ENCODE measurements around the gene ZSCAN26. TPM values are rescaled to one million over a fixed set of nuclear protein-coding genes. Genes with fewer than 3 reads are reported as not detected.
"Not testable (repeated sequence)": the region's sequence is repeated elsewhere in the genome, so short reads cannot be mapped to it uniquely, and the experiment has no call there.

The ZSCAN26 gene
- total RNA-seq, 2 donors from 2014 or later: 8.2 to 22.8 TPM

DNA sequence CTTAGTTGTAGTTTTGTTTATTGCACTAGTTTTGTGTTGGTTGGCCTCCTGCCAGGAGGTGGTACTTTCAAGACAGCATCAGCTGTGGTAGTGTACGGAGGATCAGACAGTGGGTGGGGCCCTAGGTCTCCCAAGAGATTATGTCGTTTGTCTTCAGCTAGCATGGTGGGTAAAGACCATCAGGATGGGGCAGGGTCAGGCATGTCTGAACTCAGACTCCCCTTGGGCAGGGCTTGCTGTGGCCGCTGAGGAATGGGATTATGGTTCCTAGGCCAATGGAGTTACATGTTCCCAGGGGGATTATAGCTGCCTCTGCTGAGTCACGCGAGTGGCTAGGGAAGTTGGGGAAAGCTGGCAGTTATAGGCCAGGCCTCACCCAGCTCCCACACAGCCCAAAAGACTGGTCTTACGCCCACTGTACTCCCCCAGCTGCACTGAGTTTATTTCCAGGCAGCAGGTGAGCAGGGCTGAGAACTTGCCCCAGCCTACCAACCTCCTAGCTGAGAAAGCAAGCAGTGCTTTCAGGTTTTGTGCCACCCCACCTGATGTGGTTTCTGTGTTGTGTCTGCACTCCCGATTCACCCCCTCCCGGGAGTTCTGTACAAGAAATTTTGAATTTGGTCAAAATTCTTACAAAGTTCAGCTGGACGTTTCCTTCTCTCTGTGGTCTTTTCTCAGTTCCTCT, 44.3 kb downstream of the ZSCAN26 start:
- no peak overlapping the region for H3K27ac ChIP-seq
- no peaks in the 10 kb centered on the region for H3K4me1 ChIP-seq
- H3K9me3 ChIP-seq: peaks cover 0 to 9% (median 0%) of the 10 kb centered on the region in 3 donors
- 83 to 91% methylated on average over 9 of the region's 9 CpGs for WGBS, 2 donors
- no peak for ATAC-seq
- no peak for DNase-seq
- no peaks in the 10 kb centered on the region for H3K36me3 ChIP-seq (replicated peaks in 1 of 2; ENCODE audit: insufficient read depth in 1 of 2, low read depth in 2 of 2)
- no peak overlapping the region for H3K4me3 ChIP-seq
- intact Hi-C loops (cut with DNase I): no loop called here
- no peak for TF ChIP-seq POLR2A (IDR thresholded peaks at IDR 0.05)
- TF ChIP-seq, protein P1, sequence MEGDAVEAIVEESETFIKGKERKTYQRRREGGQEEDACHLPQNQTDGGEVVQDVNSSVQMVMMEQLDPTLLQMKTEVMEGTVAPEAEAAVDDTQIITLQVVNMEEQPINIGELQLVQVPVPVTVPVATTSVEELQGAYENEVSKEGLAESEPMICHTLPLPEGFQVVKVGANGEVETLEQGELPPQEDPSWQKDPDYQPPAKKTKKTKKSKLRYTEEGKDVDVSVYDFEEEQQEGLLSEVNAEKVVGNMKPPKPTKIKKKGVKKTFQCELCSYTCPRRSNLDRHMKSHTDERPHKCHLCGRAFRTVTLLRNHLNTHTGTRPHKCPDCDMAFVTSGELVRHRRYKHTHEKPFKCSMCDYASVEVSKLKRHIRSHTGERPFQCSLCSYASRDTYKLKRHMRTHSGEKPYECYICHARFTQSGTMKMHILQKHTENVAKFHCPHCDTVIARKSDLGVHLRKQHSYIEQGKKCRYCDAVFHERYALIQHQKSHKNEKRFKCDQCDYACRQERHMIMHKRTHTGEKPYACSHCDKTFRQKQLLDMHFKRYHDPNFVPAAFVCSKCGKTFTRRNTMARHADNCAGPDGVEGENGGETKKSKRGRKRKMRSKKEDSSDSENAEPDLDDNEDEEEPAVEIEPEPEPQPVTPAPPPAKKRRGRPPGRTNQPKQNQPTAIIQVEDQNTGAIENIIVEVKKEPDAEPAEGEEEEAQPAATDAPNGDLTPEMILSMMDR (IDR thresholded peaks at IDR 0.05): no peak
- no peaks in the 10 kb centered on the region for H3K27me3 ChIP-seq

DNA sequence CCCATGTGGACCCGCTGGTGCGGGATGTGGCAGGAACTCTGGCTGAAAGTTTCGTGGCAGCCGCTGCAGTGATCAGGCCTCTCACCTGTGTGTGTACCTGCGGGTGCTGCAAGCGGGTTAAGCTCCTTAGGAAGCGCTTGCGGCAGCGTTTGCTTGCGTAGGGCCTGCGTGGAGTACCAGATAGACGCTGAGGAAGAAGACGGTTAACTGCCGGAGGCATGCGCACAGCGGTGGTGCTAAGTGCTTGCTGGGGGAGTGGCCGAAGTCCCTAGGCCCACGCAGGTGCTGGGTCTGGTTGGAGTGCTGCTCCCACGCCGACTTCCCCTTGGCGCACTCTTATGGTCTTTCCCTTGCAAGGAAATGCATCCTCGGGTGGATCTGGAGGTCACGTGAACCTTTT, 46.0 kb downstream of the ZSCAN26 start:
- Histone ChIP-seq H3K4me1 (no peaks in the 10 kb centered on the region), H3K9me3 (peaks cover 0 to 3% (median 0%) of the 10 kb centered on the region in 3 donors), H3K27me3 (no peaks in the 10 kb centered on the region), H3K36me3 (replicated peaks in 1 of 2; ENCODE audit: insufficient read depth in 1 of 2, low read depth in 2 of 2) (no peaks in the 10 kb centered on the region), H3K4me3 (no peak overlapping the region), H3K27ac (no peak overlapping the region)
- intact Hi-C loops (cut with DNase I): no loop called here
- WGBS, 2 donors: 87 to 91% methylated on average over 23 of the region's 23 CpGs
- ATAC-seq (no peak), DNase-seq (no peak)
- TF ChIP-seq POLR2A (IDR thresholded peaks at IDR 0.05): no peak
- TF ChIP-seq, protein P1 (IDR thresholded peaks at IDR 0.05): no peak

DNA sequence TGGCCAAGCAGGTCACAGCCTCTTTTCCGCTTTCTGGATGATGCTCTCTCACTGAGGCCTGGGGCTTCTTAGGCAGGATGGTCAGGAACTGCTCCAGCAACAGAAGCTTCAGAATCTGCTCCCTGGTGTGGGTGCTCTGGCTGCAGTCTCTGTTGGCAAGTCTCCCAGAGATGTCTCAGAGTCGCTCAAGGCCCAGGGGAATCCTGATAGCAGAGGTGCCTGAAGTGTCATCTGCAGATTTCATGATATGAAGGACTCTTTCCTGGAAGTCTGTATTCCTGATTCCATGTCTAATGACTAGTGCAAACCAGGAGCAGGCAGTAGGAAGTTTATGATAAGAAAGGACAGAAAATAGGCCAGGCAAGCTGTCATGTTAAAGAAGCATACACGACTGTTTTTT, 48.7 kb downstream of the ZSCAN26 start:
- no peak for ATAC-seq
- Histone ChIP-seq H3K27ac (no peak overlapping the region), H3K27me3 (no peaks in the 10 kb centered on the region), H3K9me3 (no peaks in the 10 kb centered on the region), H3K36me3 (replicated peaks in 1 of 2; ENCODE audit: insufficient read depth in 1 of 2, low read depth in 2 of 2) (no peaks in the 10 kb centered on the region), H3K4me1 (no peaks in the 10 kb centered on the region), H3K4me3 (no peak overlapping the region)
- WGBS, 2 donors: 75 to 86% methylated on average over 3 of the region's 3 CpGs
- no peak for DNase-seq
- intact Hi-C loops (cut with DNase I): no loop called here
- TF ChIP-seq, protein P1 (IDR thresholded peaks at IDR 0.05): no peak
- no peak for TF ChIP-seq POLR2A (IDR thresholded peaks at IDR 0.05)

DNA sequence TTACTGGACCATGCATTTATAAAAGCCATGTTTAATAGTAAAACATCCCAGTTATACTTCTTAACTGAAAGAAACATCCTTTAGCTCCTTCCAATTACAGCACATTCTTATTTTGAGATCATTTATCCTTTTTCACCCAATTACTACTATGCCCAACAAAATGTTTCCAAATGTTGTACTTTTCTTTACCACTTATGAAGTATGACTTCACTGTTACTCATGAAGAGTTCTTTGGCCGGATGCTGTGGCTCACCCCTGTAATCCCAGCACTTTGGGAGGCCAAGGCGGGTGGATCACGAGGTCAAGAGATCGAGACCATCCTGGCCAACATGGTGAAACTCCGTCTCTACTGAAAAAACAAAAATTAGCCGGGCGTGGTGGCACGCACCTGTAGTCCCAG, 50.9 kb downstream of the ZSCAN26 start:
- 86 to 94% methylated on average over 8 of the region's 8 CpGs for WGBS, 2 donors
- H3K27me3 ChIP-seq; H3K4me1 ChIP-seq; H3K4me3 ChIP-seq; intact Hi-C loops (cut with DNase I); H3K9me3 ChIP-seq; DNase-seq; H3K27ac ChIP-seq; H3K36me3 ChIP-seq (replicated peaks in 1 of 2; ENCODE audit: insufficient read depth in 1 of 2, low read depth in 2 of 2); ATAC-seq: not testable (repeated sequence)

DNA sequence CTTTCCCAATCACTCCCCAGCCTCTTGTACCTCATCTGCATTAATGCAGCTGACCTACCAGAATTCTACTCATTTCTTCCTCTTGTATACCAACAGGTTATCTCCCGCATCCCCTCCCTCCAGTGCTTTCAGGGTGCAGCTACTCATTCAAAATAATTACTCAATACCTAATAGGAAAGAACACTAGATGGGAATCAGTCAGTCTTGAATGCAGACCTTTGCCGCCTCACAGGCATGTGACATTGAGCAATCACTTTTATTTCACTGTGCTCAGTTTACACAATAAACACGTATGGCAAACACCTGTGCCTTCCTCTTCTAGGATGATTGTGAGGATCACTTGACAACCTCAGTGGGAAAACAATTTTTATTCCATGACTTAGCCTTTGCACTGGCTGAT, 55.7 kb downstream of the ZSCAN26 start:
- DNase-seq (no peak), ATAC-seq (no peak)
- intact Hi-C loops (cut with DNase I): no loop called here
- Histone ChIP-seq H3K27me3 (no peaks in the 10 kb centered on the region), H3K4me3 (no peak overlapping the region), H3K27ac (no peak overlapping the region), H3K9me3 (peaks cover 0 to 33% (median 7%) of the 10 kb centered on the region in 3 donors), H3K36me3 (replicated peaks in 1 of 2; ENCODE audit: insufficient read depth in 1 of 2, low read depth in 2 of 2) (peaks cover 14 to 17% of the 10 kb centered on the region in 2 donors), H3K4me1 (no peaks in the 10 kb centered on the region)
- WGBS, 2 donors: 85 to 91% methylated on average over 3 of the region's 3 CpGs
- TF ChIP-seq POLR2A (IDR thresholded peaks at IDR 0.05): no peak
- TF ChIP-seq, protein P1 (IDR thresholded peaks at IDR 0.05): no peak

Measured in body of pancreas (tissue), 4 donors.